GM19240 (cell line): ENCODE results near the gene DYNLL2.
"Not testable (repeated sequence)": the region's sequence is repeated elsewhere in the genome, so short reads cannot be mapped to it uniquely, and the experiment has no call there.

Source experiments
- DNase-seq: peaks from one replicate; pipeline ENCODE4 v3.0.0; 2011; ENCODE audit warnings: low spot score; ENCODE audit not compliant: insufficient read length

Gene DYNLL2

DNA sequence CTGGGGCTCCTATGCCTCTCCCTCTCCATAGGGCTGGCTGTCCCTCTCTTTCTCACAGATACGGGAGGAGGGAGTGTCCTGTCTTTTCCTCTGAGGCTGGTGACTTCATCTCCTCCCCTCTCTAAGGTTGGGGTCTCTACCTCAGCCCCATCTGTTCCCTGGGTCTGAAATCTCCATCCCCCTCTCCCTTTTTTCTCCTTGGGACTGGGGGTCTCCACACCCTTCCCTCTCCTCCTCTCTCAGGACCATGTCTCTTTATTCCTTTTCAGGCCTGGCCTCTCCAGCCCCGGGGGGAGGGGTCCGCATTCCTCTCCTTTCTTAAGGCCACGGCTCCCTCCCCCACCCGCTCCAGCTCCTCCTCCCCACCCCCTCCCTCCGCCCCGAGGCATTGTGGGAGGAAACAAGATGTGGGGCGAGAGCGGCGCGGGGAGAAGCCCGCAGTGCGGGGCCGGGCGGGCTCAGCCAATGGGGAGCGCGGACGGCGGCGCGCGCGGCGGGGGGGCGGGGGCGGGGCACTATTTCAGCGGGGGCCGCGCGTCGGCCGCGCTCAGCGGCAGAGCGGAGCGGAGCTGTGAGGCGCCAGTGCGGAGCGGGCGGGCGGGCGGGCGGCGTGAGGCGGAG is at the start of gene DYNLL2:
Gene DYNLL2 (plus strand): TSS at position 550 of the 621 bp plus-strand sequence. CDS start 3,672 bp downstream, outside the sequence.
- peak; percentile 93 for DNase-seq

DNA sequence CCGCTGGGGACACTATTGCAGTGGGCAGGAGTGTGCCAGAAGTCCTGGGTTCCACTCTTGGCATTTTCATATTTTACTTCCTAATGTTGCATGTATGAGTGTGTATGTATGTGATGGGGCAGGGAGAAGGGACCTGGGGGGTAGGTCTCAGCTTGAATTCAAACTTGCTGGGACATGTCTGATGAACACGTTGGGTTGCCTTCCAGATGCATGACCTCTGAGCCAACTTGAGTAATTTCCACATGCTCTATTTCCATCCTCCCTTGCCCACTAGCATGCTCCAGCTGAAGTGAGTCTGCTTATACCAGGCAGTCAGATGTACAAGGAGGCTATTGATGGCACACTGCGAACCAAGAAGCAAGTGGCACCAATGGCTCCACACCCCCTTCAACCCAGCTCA is 43.2 kb upstream of the DYNLL2 start:
- DNase-seq = no peak

DNA sequence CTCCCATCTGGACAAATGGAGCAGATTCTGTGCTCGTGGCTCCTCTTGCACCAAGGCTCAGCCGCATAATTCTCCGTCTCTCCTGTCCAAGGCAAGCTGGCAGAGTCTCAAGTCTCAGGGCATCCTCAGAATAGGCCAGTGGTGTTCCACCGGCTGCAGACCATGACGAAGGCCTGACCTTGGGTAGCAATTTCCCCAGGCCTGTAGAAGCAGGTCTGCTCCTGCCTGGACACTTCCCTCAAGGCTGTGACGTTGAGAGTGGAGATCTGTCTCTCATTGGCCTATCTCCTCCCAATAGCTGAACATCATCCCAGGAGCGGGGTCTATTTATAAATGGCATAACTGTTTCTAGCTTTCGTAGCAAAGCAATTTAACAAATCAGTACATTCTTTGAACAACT is 42.8 kb upstream of the DYNLL2 start:
- no peak for DNase-seq

DNA sequence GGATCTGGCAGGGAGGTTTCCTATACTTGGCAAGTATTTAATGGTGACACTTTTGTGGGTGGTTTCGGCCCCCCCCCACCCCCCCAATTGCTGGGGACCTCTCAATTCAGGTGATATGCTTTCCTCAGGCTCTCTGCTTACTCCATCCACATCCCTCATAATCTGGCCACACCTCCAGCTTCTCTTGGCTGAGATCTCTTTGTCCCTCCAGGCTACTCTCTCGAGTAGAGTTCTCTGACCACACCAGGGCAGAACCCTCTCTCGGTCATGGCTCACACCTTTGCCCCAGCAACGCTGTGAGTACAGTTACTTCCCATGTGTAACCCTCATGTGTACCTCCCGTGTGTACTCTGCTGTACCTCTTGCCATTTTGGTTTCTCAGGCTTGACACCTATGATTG is 42.1 kb upstream of the DYNLL2 start:
- DNase-seq = no peak

DNA sequence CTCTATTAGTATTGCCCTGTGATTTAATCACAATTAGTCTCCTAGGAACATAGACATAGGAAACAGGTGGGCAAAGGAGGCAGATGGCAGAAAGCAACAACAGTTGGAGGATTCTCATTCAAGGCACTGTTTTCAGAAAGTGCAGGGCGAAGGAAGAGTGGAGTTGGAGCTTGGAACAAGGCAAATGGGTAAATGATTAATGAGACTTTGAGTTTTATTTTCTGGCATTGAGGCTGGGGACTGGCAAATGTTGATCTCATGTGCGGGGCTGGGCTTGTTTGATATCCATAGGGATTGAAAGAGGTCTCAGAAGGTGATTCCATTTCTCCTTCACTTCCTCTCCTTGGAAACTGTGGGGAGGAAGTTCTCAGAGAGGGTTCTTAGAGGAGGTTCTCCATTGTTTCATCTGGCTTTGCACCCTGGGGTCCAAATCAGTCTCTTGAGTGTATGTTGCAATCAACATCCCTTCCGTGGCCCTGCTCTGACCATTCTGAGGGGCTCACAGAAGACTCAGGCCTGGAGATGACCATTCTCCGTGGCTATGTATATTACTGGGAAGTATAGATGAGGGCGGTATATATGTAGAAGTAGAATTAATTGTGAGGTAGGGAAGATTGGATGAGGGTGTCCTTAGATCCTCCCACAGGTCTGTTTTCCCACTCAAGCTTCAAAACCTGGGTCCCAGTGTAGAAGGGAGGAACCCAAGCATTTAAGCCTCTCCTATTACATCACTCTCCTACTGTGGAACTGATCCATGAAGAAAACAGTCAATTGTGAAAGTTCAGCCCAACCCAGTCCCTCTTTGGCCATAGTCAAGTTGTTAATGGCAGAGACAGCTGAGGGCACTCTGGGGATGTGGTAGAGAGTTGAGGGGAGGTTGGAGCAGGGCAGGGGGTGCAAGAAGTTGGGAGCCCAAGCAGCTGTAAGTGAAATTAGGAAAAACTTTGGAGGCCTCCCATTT is 39.7 kb upstream of the DYNLL2 start:
- no peak for DNase-seq

DNA sequence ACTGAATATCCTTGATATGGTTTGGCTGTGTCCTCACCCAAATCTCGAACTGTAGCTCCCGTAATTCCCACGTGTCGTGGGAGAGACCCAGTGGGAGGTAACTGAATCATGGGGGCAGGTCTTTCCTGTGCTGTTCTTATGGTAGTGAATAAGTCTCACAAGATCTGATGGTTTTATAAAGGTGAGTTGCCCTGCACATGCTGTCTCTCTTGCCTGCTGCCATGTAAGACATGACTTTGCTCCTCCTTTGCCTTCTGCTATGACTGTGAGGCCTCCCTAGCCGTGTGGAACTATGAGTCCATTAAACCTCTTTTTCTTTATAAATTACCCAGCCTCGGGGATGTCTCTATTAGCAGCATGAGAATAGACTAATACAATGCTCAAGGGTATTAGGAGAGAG is 39.0 kb upstream of the DYNLL2 start:
- DNase-seq = not testable (repeated sequence)

DNA sequence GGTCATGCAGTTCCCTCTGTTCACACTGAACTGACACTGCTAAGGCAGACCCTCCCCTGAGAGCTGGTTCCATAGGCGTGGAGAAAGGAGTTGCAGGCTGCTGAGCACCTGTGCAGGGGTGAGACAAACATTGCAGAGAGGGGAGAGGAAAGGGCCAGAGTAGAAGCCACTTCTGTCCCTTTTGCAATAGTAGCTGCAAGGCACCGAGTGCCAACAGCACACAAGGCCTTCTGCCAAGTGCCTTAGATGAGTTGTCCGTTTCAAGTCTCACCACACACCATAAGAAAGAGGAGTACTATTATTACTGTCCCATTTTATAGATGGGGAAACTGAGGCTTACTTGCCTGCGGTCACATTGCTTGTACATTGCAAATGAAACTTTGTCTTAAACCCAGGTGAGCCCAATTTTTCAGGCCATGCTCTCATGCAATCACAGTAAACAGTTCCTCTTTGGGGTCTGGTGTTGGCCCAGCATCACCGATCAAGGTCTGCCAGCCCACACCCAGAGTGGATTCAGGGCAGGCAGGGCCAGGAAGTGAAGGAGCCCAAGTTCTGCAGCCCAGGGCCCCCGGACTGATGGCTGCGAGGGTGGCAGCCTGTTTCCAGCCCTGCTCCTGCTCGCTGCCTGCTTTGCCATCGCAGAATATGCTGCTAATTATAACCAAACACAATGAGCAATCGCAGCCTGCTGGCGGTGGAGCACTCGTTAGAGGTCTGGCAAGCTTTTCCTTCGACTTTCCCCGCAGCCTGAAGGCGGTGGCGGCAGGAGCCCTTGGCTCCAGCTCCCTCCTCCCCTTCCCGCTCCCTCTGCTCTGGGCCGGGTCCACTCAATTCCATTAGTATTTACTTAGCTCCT is 36.8 kb upstream of the DYNLL2 start:
- DNase-seq = no peak

DNA sequence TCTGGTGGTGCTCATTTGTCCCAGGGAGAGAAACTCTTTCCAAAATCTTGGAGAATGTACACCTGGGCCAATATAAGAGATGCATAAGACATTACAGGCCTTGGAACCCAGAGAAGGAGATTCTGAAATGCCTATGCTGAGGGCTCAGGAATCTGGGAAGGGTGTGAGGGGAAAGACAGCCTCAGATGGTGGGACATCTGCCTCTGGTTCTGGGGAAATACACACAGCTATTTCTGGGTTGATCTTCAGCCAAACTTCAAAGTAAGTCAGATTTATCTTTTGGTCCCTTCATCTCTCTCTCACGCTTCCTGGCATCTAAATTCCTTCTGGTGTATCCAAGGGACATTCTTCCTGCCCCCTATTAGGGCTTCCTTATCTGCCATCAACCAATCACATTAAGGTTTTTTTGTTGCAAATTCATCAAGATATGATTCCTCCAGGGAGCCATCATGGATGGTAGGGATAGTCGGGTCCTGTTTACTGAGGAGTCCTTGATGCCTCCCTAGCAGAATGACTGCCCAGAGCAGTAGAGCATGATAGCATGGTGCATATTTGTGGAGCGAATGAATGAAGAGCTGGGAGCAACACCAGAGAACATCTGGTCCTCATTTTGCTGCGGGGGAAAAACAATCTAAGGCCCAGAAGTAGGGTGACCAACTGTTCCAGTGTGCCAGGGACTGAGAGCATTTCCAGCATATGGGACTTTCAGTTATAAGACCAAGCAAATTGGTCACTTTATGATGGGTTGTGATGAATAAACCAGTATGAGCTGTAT is 35.7 kb upstream of the DYNLL2 start:
- DNase-seq = no peak

DNA sequence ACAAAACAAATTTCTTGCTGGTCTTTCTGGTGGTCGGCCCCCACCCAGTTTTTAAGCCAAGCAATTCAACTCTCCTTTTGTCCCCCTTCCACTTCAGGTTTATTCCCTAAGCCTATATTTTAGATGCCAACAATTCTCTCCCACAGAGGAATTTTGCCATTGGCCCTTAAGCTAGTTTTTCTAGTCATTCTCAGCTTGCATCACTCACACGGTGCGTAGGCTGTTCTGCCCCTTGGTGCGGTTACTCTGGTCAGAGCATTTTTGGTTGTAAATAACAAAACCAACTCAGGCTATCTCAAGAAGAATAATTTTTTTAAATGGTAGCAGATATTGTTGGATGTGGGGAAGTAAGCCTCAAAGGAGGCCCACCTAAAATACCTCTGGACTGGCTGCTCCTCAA is 33.7 kb upstream of the DYNLL2 start:
- DNase-seq = no peak

DNA sequence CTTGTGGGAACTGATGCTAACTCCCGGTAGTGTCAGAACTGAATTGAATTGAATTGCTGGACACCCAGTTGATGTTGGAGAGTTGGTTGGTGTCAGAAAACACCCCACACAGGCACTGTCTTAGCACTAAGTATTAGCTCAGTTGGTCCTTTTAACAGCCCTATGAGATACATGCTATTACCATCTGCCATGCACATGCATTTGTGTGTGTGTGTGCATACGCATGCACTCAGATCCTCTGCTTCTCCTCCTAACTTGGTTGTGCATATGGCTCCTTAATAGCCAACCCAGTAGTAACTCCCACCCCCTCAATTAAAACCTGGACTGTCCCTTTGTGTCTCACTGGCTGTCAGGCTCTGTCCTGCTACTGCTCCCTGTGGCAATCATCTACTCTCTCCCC is 32.3 kb upstream of the DYNLL2 start:
- no peak for DNase-seq

DNA sequence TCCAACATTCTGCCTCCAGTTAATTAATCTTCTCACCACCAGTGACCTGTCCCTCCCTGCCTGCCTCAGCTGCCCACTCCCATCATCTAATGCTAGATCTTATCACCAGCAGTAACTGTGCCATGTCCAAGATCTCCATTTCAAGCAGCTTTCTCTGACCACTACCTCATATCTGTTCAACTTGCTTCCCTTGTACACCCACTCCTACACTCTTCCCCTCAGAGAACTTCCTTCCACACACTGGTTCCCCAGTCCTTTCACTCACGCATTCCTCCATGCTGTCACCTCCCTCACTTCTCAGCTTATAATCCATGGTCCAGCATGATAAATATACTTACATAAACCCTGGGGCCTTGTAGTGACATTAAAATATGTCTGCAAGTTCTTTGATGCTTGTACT is 31.8 kb upstream of the DYNLL2 start:
- DNase-seq = no peak

DNA sequence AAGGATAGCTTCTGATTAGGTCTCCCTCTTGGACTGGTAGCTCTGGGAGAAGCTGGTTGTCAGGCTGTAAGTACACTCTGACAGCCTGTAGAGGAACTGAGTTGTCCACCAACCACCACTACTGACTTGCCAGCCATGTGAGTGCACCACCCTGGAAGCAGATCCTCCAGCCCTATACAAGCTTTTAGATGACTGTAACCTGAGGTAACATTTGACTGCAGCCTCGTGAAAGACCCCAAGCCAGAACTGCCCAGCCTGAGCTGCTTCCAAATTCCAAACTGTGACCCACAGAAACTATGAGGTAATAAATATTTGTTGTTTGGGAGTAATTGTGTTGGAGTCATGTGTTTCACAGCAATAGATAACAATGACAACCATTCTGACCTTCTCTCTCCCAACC is 30.8 kb upstream of the DYNLL2 start:
- DNase-seq = no peak

DNA sequence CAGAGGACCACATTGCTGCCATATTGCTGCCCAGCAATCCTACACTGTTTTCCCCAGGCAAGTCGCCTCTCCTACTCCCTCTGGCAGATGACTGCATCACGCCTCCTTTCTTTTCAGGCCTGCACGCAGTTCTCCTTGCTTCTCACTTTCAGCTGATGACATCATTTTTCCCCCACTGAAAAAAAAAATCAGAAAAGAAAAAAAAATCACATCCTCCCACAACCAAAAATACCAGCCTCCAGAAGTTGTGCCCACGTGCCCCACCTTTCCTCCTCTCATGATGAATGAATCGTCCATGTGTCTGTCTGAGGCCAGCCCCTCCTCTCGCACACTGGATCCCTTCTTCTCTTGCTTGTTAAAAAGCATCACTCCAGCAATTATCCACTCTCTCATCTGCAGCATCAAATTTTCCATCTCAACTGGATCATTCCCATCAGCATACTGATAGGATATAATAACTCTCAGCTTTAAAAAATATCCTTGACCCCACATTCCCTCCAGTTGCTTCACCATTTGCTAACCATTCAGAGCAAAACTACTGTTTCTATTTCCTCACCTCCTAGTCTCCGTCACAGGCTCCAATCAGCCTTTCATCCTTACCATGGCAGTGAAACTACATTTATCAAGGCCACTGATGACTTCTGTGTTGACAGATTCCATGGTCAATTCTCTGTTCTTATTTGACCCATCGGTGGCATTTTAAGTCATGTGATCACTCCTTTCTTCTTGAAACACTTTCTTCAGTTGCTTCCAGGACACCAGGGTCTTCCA is 30.1 kb upstream of the DYNLL2 start:
- no peak for DNase-seq

DNA sequence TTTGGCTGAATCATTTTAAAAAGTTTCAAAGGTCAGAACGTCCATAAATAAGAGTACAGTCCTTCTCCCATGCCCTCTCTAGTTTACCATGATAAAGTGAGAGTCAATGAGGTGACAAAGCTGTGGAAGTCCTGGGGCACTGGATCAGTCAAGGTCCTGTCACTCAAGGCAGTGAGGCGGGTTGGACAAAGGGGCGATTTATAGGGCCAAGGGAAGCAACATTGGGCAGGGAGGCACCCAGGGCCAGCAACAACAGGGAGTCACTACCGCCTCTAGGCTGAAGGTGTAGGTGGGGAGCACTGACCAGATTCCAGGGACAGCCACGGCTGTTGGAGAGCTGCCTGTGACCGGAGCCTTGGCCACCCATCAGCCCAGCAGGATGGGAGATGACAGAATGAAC is 28.6 kb upstream of the DYNLL2 start:
- no peak for DNase-seq

DNA sequence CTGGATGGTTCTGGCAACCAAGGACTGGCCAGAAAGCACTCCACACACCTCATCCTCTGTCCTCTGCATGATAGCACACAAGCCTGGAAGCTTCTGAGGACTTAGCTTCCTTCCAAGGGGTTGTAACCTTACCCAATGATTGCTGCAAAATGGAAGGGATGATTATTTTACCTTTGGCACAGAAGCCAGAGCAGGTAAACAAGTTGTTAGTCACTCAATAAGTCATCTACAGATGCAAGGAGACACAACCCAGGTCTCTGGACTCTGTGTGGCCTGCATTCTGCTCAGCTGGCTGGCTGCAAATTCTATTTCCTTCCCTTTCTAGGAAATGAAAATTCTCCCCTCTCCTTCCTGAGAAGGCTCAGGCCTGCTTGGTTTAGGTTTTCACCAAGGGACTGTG is 26.7 kb upstream of the DYNLL2 start:
- no peak for DNase-seq

DNA sequence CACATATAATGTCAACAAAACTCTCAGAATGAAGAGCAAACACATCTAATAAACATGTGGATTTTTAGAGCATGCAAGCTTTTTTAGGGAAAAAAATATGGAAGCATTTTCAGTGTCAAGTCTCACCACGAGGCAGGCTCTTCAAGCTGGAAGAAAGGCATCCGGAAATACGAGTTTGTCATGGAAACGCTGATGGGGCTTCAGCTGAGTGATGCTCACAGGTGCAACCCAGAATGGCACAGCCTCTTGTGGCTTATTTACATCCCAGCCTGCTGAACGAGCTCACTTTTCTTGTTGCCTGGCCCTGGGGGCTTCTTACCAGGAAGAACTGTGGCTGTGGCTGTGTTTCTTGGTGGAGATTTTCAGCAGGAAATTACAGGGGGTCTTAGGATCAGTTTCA is 24.1 kb upstream of the DYNLL2 start:
- no peak for DNase-seq

DNA sequence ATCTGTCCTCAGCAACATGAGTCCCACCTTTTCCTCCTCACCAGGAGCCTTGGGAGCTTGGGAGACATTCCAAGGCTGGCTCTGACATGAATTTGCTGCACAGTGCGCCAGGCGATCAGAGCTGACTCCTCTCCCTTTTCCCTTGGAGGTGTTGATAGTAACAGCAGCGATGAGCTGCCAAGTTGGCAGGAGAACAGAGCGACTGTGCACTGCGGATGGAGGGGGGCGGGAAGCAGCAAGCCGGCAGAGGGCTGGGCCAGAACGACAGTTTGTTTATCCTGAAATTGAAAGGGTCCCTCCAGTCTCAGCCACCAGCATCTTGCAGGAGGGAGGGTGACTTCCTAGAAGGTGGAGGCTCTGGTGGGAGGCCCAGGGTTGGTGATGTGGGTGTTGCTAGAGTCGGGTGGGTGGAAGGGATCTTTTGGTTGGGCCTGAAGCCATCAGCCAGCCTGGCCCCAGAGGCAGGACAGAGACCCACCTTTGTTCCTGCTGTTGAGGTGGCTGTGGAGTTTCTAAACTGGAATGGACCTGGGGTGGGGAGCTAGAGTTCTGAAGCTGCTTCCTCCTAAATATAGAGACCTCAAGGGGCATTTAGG is 22.5 kb upstream of the DYNLL2 start:
- no peak for DNase-seq

DNA sequence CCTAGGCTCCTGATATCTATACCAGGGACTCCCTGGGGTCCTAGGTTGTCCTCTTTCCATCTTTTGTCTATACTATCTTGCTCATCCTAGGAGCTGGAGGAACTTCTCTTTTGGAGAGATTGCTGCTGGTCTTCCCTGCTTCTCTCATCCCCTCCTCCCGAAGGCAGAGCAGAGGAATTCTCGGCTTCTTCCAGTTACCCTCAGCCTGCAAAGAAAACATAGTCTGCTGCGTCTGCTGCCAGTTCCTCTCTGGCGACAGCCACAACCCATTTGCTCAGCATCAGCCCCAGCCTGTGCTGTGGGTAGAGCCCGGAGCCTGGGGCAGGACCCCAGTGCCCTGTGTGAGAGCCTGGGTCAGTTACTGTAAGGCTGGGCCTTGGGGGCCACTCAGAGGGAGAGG is 21.5 kb upstream of the DYNLL2 start:
- no peak for DNase-seq

DNA sequence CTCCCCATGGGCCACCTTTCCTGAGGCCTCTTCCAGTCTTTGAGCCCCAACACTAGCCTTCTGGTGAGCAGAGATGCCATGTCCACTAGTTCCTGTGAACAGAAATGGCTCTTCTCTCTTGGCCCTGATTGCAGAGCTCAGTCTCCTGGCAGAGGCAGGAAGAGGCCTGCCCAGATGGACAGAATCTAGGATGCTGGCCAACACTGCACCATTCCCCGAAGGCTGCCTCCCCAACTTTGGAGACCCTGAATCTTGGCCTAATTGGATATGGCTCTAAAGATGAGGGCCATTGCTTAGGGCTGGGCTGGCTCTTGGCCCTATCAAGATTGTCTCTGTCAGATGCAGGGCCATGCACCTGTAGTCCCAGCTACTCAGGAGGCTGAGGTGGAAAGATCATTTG is 18.0 kb upstream of the DYNLL2 start:
- no peak for DNase-seq

DNA sequence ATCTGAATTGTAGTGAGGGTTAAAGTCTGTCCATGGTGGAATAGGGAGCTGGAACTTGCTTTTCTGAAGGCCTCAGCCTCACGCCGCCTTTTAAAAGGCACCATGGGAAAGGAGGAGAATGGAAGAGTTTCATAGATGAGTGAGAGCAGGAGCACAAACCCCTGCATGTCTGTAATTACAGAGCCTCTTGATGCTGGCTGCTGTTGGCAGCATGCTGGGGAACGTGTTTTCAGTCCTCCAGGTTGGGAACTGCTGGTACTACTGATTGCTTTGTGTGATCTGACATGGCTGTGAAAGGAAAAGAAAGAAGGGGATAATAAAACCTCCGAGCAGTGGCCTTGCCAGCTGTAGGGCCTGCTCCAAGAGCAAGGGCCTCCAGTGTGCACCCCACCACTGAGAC is 16.8 kb upstream of the DYNLL2 start:
- no peak for DNase-seq
